ENCODE data around the gene MYO9B. TPM values are rescaled to one million over a fixed set of nuclear protein-coding genes. Genes with fewer than 3 reads are reported as not detected.

Gene MYO9B
- total RNA-seq, 5 donors from 2014 or later (not counting 1 experiment from before 2014, with no cell fraction given), result 185 to 220 (median 202) TPM

DNA sequence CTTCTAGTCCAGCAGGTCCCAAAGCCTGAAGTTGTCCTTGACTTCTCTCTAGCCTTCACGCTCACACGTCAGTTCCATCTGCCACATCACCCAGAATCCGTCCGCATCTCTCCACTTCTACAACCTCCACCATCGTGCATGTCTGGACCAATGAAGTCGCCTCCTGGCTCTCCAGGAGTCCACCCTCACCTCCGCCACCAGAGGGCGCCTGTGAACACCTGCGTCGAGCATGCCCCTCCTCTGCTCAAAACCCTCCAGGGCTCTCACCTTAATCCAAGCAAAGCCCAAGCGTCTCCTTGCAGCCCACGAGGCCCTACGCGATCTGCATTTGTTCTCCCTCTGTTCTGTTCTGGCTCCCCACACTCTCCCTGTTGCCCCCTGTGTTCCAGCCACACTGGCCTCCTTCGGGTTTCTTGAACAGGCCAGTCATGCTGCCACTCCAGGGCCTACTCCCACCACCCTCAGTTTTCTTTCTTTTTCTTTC lies 185.3 kb downstream of the MYO9B start:
- H3K4me3 Mint-ChIP-seq, result no peak overlapping the region
- no peaks in the 10 kb centered on the region for H3K36me3 Mint-ChIP-seq
- H3K9me3 Mint-ChIP-seq, result no peaks in the 10 kb centered on the region
- ATAC-seq (replicated peaks in 1 of 4), result peak; percentile 98 to 100 (median 99)
- H3K27ac Mint-ChIP-seq, result no peak overlapping the region
- H3K36me3 ChIP-seq (ENCODE audit: control insufficient read depth in 2 of 2, extremely low read depth in 1 of 2, insufficient read depth in 1 of 2, low read length in 1 of 2), result no peaks in the 10 kb centered on the region
- WGBS (ENCODE audit: insufficient coverage), result 11% methylated on average over 14 of the region's 15 CpGs
- H3K4me1 ChIP-seq (ENCODE audit: control insufficient read depth in 1 of 2, extremely low read depth in 1 of 2, insufficient read depth in 2 of 2, low read length in 2 of 2), result peaks cover 8 to 15% of the 10 kb centered on the region in 2 experiments
- no peak overlapping the region for H3K4me3 ChIP-seq (ENCODE audit: control insufficient read depth in 1 of 2, extremely low read depth in 1 of 2, low read length in 1 of 2)
- peaks cover 13% of the 10 kb centered on the region in 3 donors for H3K4me1 Mint-ChIP-seq
- H3K27ac ChIP-seq (ENCODE audit: low read length), result no peak overlapping the region
- CTCF ChIA-PET, result interaction anchor here (0.6 to 1.2 kb wide), 5 partner anchors 29 to 750 kb away, joined by 3 to 5 read pairs (median 4); no protein-coding TSS in a partner anchor
- H3K27me3 ChIP-seq (replicated peaks in 1 of 2; ENCODE audit: control insufficient read depth in 2 of 2, extremely low read depth in 1 of 2, insufficient read depth in 2 of 2, low read length in 1 of 2), result peaks cover 0 to 4% of the 10 kb centered on the region in 2 experiments
- no peaks in the 10 kb centered on the region for H3K9me3 ChIP-seq
- H3K27me3 Mint-ChIP-seq, result no peaks in the 10 kb centered on the region
- POLR2A ChIA-PET, result no interaction called here
- peak; percentile 74 to 94 (median 86) for DNase-seq

DNA sequence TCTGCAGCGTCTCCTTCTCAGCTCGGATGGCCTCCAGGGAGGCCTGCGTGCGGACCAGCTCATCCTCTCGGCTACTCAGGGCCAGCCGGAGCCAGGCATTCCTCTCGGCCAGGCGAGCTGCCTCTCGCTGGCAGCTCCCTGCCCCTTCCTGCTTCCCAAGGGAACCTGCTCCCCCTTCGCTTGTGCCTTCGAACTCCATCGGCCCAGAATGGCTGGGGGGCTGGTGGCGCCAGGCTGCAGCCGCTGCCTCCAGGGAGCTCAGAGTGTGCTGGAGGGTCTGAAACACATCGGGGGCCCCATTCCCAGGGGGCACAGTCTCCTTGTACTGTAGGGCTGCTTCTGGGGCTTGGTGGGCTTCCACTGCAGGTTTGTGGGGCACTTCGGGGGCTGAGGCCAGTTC lies 187.0 kb downstream of the MYO9B start:
- Histone ChIP-seq H3K27ac (ENCODE audit: low read length) (no peak overlapping the region), H3K9me3 (no peaks in the 10 kb centered on the region), H3K27me3 (replicated peaks in 1 of 2; ENCODE audit: control insufficient read depth in 2 of 2, extremely low read depth in 1 of 2, insufficient read depth in 2 of 2, low read length in 1 of 2) (peaks cover 0 to 4% of the 10 kb centered on the region in 2 experiments), H3K36me3 (ENCODE audit: control insufficient read depth in 2 of 2, extremely low read depth in 1 of 2, insufficient read depth in 1 of 2, low read length in 1 of 2) (no peaks in the 10 kb centered on the region), H3K4me1 (ENCODE audit: control insufficient read depth in 1 of 2, extremely low read depth in 1 of 2, insufficient read depth in 2 of 2, low read length in 2 of 2) (peaks cover 8 to 25% of the 10 kb centered on the region in 2 experiments), H3K4me3 (ENCODE audit: control insufficient read depth in 1 of 2, extremely low read depth in 1 of 2, low read length in 1 of 2) (no peak overlapping the region)
- DNase-seq (no peak), ATAC-seq (replicated peaks in 1 of 4) (no peak)
- WGBS (ENCODE audit: insufficient coverage), result 94% methylated on average over 15 of the region's 16 CpGs
- ChIA-PET POLR2A (no interaction called here), CTCF (no interaction called here)
- peaks cover 22 to 23% (median 22%) of the 10 kb centered on the region in 3 donors for H3K4me1 Mint-ChIP-seq
- no peaks in the 10 kb centered on the region for H3K36me3 Mint-ChIP-seq
- no peak overlapping the region for H3K27ac Mint-ChIP-seq
- H3K9me3 Mint-ChIP-seq, result no peaks in the 10 kb centered on the region
- H3K27me3 Mint-ChIP-seq, result no peaks in the 10 kb centered on the region
- H3K4me3 Mint-ChIP-seq, result no peak overlapping the region

Other genes starting within 250 kb of the MYO9B start
- 10 to 100 TPM; 76.4 to 94.5 (median 84.1) TPM for gene SIN3B, start 246.4 kb upstream of the MYO9B start, total RNA-seq
- under 1 TPM in 3 of 5 donors, not detected in 2; 0.15 to 0.44 (median 0.30) TPM for gene F2RL3, start 186.8 kb upstream of the MYO9B start, total RNA-seq
- 1 to 10 TPM; 2.1 to 6.2 (median 2.9) TPM for gene CPAMD8, start 49.0 kb upstream of the MYO9B start, total RNA-seq
- gene HAUS8, start 325 bp upstream of the MYO9B start, total RNA-seq, result 10 to 100 TPM; 16.6 to 20.4 (median 19.3) TPM
- 10 to 100 TPM; 23.8 to 45.2 (median 38.6) TPM for gene USE1, start 139.6 kb downstream of the MYO9B start, total RNA-seq
- gene OCEL1, start 150.4 kb downstream of the MYO9B start, total RNA-seq, result 10 to 100 TPM; 21.5 to 33.3 (median 23.0) TPM
- 1 to 10 TPM in 4 of 5 donors, under 1 TPM in 1; 0.55 to 6.4 (median 2.8) TPM for gene NR2F6, start 170.1 kb downstream of the MYO9B start, total RNA-seq
- under 1 TPM in 4 of 5 donors, not detected in 1; 0.10 to 0.61 (median 0.38) TPM for gene USHBP1, start 189.0 kb downstream of the MYO9B start, total RNA-seq
- gene BABAM1, start 191.7 kb downstream of the MYO9B start, total RNA-seq, result 100 to 1,000 TPM in 3 of 5 donors, 10 to 100 TPM in 2; 76.7 to 130 (median 117) TPM
- gene ANKLE1, start 206.1 kb downstream of the MYO9B start, total RNA-seq, result 1 to 10 TPM in 4 of 5 donors, under 1 TPM in 1; 0.93 to 6.5 (median 2.9) TPM
- 10 to 100 TPM in 3 of 5 donors, 1 to 10 TPM in 2; 5.3 to 12.4 (median 11.3) TPM for gene ABHD8, start 227.6 kb downstream of the MYO9B start, total RNA-seq
- 10 to 100 TPM; 37.6 to 87.0 (median 69.3) TPM for gene MRPL34, start 230.1 kb downstream of the MYO9B start, total RNA-seq
- gene DDA1, start 233.8 kb downstream of the MYO9B start, total RNA-seq, result 10 to 100 TPM; 37.3 to 51.7 (median 42.0) TPM

All from T-cell (primary cell).